ENCODE results near the gene MYO1B. TPM values are rescaled to one million over a fixed set of nuclear protein-coding genes. Genes with fewer than 3 reads are reported as not detected.

The MYO1B gene
- total RNA-seq, 1 experiment from 2014 or later = 43.2 TPM

GRCh38 chr2:191470306-191470705 lies 225.1 kb downstream of the MYO1B start:
- H3K9me3 Mint-ChIP-seq = no peaks in the 10 kb centered on the region
- Histone ChIP-seq H3K18ac (ENCODE audit: insufficient read length, low read depth, low read length) (no peak overlapping the region), H3K23me2 (ENCODE audit: insufficient read length, low read depth, low read length, poor library complexity, severe bottlenecking) (no peaks in the 10 kb centered on the region), H3K9ac (ENCODE audit: extremely low read depth, insufficient read length, low read length) (no peak overlapping the region), H2BK5ac (ENCODE audit: insufficient read length, low read length) (no peak overlapping the region), H2BK12ac (ENCODE audit: insufficient read length, low read depth, low read length) (no peak overlapping the region), H3K4me1 (ENCODE audit: insufficient read depth, low read length) (no peaks in the 10 kb centered on the region), H3K27me3 (ENCODE audit: insufficient read depth, low read length) (no peaks in the 10 kb centered on the region), H3K79me1 (ENCODE audit: insufficient read depth, low read depth, low read length, poor library complexity, severe bottlenecking) (no peaks in the 10 kb centered on the region), H3K14ac (ENCODE audit: insufficient read depth, low read length) (no peak overlapping the region), H2BK20ac (ENCODE audit: low read depth, low read length, poor library complexity, severe bottlenecking) (no peak overlapping the region), H3K27ac (ENCODE audit: insufficient read length, low read depth, low read length) (no peak overlapping the region), H2AFZ (ENCODE audit: low read length) (no peak overlapping the region), H3T11ph (ENCODE audit: low read length) (no peak overlapping the region), H3K23ac (ENCODE audit: insufficient read length, low read depth, low read length) (no peak overlapping the region), H4K5ac (ENCODE audit: insufficient read length, low read depth, low read length) (no peak overlapping the region), H3K79me2 (ENCODE audit: insufficient read depth, low read length) (no peaks in the 10 kb centered on the region), H4K8ac (replicated peaks; ENCODE audit: insufficient read length, low read depth, low read length) (no peak overlapping the region), H4K91ac (ENCODE audit: insufficient read length, low read depth, low read length) (no peak overlapping the region), H2BK120ac (ENCODE audit: low read depth, low read length, poor library complexity, severe bottlenecking) (no peak overlapping the region), H4K20me1 (ENCODE audit: control insufficient read depth, insufficient read depth, insufficient read length) (no peaks in the 10 kb centered on the region), H2BK15ac (ENCODE audit: low read depth, low read length) (no peak overlapping the region), H3K56ac (ENCODE audit: insufficient read length, low read depth, low read length) (no peak overlapping the region), H3K9me3 (ENCODE audit: control insufficient read depth, low read depth, low read length) (no peaks in the 10 kb centered on the region), H2AK5ac (ENCODE audit: insufficient read length, low read length) (no peak overlapping the region), H3K4ac (ENCODE audit: low read depth, low read length) (no peak overlapping the region), H3K4me2 (ENCODE audit: insufficient read depth, insufficient read length, low read length) (no peak overlapping the region)
- peaks cover 4 to 6% of the 10 kb centered on the region in 2 experiments for H3K4me1 Mint-ChIP-seq
- no peak overlapping the region for H3K4me3 Mint-ChIP-seq
- H3K36me3 Mint-ChIP-seq (ENCODE audit: insufficient read depth in 1 of 3, low read depth in 3 of 3) = no peaks in the 10 kb centered on the region
- TF ChIP-seq CTCF (conservative IDR thresholded peaks at IDR 0.05) = no peak
- DNase-seq = no peak
- H3K27ac Mint-ChIP-seq = no peak overlapping the region
- no peaks in the 10 kb centered on the region for H3K27me3 Mint-ChIP-seq (ENCODE audit: low read depth)

Measured in H9 (cell line).